Right renal pelvis (tissue), 4 donors: Measurements from ENCODE around the gene SV2B. TPM values are rescaled to one million over a fixed set of nuclear protein-coding genes. Genes with fewer than 3 reads are reported as not detected.
A peak's percentile ranks its signal among the peaks of the same experiment; 100 is the strongest.

Source experiments
- DNase-seq, 4 donors: peaks; one replicate each; pipeline ENCODE4 v3.0.0-alpha.2; 2013; ENCODE audit warnings: low read depth in 4 of 4, low spot score in 3 of 4, missing footprints in 1 of 4
- polyA plus RNA-seq, 4 donors: library from polyadenylated mRNA; unstranded; fragments of 120-200 nt; gene quantifications; one replicate each; pipeline ENCODE4 v1.2.1, GENCODE V29; 2013; ENCODE audit not compliant: insufficient read length in 4 of 4

The SV2B gene
- polyA plus RNA-seq, 4 donors, result 0.75 to 1.1 (median 0.83) TPM

DNA sequence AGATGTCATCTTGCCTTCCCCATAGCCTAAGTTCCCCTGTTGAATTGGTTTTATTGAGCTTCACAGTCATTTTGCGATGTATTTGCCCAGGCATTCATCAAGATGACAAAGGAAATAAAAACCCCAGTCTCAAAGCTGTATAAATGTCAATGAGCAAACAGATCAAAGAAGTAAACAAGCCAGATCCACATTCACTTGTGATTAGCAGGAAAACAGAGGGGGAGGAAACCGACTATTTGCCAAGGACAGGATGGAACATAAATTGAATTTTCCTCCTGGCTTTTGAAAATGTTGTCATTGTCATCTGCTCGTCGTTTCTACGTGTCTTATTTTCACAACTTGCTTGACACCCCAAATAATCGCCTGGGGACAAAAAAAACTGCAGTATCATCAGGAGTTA, 83.5 kb downstream of the SV2B start:
- DNase-seq, result no peak

DNA sequence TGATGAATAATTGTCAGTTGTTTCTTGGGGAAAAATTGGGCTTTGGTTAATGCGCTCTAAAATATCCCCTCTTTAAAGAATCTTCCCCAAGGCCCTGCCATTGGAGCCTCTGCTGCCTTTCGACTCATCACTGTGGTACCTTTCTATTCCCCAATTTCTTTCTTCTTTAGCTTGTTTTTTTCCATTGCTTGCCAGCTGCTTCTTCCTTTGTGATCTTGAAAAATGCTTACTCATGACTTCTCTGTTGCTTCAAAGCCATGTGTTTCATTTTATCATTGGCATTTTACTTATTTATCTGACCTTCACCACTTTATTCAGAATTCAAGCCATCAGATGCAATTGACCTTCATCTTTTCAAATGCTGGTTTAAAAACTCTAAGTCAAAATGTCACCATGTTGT, 84.4 kb downstream of the SV2B start:
- DNase-seq, result no peak

DNA sequence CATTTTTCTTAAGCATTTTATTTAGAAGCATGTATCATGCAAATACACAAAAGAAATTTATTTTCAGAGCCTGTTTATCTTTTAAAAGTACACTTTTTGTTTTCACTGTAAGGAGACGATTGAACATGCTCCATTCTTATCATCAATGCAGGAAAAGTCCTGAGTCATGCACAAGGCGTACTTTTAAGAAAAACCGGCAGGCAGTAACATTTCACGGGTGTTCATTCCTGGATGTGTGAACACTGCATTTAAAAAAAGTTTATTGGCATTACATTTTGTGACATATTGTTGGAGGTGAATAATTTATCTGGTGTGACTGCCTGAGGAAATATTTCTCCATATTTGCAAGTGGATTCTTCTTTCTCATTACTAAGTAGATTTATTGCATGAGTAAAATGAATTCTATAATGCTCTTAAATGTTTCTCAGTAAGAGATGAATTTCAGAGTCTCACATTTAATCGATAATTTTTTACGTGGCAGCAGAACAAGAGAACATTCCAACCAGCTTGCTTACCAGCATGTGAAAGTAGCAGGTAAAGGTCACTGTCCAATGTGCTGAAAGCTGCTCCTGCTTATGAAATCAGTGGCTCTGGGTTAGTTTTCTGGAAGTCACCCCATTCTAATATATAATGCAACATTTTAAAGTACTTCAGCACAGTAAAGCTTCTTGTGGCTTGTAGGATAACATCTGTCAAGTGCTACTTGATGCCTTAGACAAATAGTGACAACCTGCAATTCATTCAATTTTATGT, 87.0 kb downstream of the SV2B start:
- DNase-seq, result peak; percentile 20 to 48 (median 38)

DNA sequence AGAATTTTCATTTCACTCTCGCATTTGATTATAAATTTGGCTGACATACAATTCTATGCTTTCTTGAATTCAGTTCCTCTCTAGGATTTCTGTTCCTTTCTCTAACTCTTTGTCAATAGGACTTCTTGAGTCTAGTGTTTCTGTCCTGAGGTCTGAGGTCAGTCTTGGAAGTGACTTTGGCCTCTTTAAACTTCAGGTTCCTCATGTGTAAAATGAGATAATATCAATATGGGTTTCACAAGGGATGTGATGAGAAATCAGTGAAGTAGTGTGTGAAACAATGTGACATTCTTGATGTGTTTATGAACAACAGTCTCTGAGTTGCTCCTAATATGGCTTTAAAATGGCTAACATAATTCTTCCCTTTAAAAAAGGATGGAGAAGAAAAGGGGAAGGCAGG, 92.2 kb downstream of the SV2B start:
- DNase-seq, result no peak

DNA sequence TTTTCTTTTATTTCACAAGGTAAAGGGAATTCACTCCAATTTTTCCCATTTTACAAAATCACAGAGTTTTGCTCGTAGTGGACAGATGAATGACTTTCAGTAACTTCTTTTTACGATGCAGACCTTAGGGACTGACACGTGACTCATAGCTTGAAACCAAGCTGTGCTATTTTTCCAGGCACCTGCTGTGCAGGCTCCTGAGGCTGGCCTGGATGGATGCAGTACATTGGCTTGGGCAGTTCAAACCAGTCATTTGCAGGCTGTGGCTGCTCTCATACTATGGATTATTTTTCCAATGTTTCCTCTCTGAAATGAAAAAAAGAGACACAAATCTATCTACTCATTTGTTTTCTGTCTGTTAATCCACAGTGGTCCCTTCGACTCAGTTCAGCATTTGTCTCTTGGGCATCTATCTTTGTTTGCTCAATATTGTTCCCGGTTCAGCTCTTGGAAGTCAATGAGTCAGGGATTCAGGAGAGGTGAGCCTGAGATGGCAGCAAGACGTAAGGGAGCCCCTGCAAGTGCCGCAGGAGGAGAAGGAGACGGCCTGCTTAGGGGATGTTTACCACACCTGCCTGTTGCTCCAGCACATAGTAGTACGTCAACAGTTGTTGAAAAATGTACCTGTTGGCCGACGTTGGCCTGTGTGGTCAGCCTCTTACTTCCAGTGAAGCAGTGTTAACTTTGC, 92.8 kb downstream of the SV2B start:
- DNase-seq, result no peak

DNA sequence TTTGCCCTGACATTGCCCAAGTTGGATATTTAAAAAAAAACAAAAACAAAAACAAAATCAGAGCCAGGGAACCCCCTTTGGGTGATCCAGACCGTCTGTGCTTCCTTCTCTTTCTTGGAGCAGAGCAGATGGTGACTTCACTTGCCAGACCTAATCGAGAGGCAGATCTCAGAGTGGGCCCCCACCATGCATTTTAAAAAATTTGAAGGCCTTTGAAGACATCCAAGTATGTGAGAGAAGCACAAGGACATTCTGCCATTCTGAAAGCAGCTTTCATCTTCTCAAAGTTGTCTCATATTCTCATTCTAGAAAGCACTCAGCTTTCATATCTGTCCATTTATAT, 93.3 kb downstream of the SV2B start:
- no peak for DNase-seq

DNA sequence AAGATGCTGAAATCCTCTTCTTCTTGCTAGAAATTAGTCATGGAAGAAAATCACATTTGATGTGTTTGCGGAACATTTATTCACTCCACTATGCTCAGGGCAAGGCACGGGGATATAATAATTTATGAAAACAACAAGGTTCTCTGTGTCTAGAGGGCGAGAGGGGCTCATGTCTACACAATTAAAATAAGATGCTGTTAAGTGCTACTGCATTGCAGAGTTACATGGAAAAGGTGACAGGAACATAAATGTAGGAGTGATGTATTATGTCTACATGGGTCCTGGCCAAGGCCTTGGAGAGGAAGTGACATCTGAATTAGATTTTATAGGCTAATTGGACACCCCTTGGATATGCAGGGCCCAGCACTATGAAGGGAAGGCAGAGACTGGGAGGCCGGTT, 96.1 kb downstream of the SV2B start:
- DNase-seq, result no peak

DNA sequence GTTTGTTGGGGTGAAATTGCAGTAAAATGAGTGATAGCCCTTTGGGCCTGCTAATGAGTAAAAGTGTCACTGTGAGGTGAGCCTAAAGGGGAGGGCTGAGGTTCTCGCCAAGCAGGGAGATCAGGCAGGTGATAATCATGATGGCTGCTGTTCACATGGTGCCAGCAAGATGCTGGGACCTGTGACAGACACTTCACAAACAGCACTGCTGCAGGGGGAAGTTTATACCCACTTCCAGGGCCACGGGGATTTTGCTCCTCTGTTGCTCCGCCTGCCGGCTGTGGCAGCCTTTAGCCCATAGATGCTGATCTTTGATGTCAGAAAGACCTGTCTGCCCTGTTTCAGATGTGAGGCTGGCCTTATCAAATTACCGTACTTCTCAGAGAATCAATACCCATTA, 96.7 kb downstream of the SV2B start:
- no peak for DNase-seq

DNA sequence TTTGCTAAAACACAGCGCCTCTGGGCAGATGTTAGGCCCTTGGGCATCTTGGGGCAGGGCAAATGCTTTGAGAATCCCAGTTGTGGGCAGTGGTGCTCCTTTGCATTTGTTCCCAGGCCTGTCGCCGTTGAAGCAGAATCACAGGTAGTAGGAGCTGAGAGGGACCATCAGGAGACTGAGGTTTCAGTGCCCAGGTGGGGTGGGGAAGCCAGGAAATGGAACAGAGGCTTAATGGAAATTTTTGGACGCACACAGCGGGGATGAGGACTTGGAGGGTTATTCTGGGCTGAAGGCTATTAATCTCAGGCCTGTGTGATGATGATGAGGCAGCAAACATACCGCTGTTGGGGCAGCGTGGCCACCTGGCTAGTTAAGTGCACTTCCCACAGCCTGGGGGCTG, 99.5 kb downstream of the SV2B start:
- DNase-seq, result no peak

DNA sequence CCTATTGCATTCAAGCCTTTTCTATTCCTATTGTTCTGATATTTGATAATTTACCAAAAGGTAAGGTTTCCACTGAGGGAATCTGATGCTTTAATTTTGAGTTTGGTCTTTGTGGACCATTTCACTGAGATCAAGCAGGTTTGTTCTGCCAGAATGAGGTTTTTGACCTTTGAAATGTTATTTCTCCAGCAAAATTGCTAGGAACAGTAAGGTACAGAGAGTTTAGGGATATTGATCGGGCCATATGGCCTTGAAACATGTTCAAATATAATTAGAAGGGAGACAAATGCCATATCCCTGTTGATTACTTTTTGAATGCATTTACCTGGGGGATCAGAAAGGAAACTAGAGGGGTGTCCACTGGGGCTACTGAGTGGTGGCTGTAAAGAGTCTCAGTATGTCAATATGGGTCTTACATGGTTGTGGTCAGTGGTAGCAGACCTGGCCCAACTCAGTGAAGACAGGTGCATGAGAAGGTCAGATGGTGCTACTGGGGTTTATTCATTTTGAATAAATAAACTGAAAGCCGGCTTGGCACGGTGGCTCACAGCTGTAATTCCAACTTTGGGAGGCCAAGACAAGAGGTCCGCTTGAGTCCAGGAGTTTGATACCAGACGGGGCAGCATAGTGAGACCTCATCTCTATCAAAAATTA, 100.2 kb downstream of the SV2B start:
- no peak for DNase-seq

DNA sequence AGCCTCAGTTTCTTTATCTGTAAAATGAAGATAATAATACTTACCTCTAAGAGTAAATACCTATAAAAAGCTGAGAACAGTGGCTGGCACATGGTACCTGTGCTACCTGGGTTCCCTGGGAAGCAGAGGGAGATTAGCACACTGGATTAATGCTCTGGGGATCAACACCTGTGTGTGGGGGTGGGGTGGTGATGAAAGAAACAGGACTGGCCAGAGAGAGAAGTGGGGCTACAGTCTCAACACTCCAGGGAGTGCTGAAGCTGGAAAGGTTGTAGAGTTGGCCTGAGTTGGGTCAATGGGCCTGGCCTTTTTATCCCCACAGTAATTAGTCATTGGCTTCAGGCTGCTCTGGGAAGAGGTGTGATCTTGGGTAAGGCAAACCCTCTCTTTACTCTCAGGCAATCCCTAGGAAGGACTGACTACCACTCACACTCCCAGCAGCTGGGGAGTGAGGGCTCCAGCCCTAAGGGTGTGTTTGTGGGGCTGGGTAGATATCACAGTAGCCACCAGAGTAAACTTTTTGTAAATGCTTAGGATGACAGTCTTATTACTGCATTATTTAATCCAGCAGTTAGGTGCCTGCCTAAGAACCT, 102.5 kb downstream of the SV2B start:
- no peak for DNase-seq

DNA sequence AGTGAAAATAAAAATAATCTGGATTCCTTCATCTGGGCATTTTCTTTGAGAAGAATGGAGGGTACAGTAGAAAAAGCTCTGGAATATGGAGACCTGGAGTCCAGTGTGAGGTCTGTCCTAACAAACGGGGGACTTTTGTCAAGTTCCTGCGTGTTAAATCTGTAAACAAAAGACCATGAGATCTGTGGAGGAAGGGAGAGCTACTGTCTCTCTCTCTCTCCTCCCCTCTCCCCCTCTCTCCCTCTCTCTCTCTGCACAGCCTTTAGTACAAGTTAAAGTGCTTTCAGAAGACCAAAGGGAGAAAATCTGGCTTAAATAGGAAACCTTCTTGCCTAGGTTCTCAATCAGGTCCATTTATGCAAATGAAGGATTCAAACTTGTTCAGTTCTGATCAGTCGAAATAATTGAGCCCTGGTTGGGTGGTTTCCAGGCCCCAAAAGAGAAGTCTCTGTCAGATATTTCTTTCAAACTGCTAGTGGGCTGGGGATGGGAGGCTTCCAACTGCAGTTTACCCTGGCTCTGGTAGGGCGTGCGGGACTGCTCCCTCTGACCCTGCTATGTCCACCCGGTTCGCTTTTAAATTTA, 103.7 kb downstream of the SV2B start:
- DNase-seq, result no peak

DNA sequence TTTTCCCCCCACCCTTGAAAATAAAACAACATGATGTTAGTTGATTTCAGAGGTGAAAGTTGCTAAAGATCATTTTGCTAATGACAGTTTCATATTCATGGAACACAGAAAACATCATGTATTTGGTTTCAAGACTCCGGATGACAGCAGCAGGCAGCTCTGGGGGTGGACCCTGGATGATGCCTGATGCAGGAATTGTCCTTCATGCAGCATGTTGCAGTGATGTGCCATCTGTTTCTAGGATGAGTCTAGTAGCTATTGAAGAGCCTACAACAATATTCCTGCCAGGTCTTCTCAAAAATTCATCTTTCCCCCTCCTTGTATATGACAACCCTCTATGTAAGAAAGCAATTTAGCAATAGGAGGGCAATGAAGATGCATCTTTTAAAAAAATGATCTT, 108.3 kb downstream of the SV2B start:
- no peak for DNase-seq

DNA sequence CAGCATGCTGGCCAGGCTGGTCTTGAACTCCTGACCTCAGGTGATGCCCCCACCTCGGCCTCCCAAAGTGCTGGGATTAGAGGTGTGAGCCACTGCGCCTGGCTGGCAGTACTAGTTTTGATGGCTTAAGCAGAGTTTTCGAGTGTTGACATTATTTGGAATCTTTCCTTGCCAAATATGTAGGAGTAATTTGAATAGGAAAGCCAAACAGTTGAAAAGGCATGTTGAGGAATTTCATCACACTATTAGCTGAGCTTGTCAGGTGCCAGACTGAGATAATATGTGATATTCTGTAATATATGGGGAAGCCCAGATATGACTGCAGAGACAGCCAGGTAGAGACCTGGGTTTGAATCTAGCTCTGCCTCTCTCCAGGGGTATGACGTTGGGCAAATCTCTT, 109.3 kb downstream of the SV2B start:
- DNase-seq, result no peak

DNA sequence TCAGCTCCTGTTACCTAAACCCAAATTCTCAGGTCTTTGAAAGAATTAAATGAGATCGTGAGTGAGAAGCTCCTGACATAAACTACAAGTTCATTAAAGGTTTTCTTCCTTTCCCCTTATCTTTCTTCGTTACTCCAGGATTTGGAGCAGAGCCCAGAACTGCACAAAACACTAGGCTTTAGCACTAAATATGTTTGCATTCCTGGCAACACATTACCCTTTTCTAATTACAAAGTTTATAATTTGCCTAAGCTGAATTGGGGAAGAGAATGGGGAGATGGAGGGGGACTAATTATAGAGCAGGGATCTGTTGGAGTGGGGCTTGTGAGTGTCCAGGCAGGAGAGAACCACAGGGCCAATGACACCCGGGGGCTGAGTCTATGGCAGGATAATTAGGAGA, 109.7 kb downstream of the SV2B start:
- DNase-seq, result no peak

DNA sequence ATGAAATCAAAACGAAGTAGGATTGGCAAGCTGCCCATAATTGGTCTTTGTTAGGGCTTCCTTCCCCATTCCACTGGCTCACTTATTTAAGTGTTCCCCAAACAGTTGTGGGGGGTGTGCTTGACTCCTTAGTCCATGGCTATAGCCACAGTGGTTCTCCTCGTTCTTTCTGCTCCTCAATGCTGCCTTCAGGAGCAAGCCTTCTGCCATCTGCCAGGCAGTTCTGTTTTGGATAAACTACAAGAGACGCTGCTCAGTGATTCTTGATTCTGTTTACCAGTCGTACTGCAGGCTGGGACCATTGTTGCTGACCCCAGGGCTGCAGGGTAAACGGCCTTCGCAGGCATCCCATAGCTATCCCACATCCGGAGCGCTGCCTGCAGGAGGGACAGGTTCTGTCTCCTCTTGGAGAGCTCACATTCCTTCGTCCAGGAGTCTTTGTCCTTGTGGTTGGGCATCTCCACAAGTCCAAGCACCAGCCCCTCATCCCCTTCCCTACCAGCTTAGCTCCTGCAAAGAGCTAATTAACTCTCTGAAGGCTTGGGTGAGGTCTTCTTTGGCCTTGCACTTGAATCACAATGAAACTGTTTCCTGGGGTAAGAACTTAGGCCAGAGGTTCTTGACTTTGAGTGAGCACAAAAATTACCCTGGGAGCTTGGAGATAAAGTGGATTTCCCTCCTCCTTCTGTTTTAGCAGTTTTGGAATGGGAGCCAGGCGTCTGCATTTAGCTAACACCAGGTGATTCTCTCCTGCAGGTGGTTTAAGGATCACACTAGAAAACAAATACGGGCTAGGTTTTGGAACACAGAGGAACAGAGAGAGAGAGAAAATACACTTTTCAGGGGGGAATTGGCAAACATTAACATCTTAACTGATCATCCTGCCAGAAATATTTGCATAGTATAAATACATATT, 114.9 kb downstream of the SV2B start:
- DNase-seq, result no peak

DNA sequence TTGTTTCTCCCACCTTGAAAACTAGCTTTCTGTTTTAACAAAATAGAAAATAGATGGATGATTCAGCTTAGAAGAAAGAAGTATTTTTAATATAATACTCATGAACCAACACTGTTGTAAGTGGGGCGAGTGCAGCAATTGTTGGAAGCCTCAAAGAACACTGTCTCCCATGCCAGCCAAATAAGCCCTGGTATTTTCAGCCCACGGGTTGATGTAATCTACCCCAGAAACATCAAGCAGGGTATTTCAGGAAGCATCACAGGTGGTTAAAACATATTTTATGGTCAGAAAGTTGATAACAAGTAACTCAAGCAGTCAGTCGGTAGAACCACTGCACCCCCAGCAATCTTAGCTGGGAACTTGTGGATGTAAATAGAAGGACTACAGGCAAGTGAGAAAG, 115.9 kb downstream of the SV2B start:
- no peak for DNase-seq

DNA sequence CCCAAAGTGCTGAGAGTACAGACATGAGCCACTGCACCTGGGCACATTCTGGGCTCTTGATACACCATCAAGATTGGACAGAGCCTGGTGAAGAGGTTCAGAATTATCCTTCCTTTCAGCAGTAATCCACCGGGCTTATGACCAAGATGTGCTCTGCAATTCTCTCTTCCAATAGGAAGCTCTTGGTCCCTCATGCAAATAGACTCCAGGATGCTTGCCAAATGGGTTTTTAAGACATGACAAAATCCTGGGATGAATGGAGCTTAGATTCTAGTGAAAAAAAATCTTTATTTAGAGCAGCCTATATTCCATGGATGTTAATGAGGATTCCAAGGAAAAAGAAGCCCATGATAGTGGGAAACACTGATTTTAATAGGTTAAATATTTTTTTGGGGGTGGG, 119.1 kb downstream of the SV2B start:
- DNase-seq, result no peak

DNA sequence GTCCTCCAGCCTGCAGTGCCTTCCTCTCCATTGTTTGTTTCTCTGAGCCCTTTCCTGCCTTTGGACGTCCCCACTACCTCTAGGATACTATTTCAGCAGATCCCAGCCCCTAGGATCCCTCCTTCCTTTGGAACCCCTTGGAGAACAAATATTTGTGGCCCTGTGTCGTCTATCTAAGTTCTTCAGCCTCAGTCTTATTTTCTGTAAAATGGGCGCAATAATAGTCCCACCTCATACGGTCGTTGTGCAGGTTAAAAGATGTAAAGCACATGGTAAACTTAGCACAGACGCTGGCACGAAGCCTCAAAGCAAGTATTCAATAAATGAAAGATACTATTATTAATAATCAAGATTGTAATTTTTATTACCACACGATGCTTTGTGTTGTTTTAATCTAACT, 122.0 kb downstream of the SV2B start:
- no peak for DNase-seq

DNA sequence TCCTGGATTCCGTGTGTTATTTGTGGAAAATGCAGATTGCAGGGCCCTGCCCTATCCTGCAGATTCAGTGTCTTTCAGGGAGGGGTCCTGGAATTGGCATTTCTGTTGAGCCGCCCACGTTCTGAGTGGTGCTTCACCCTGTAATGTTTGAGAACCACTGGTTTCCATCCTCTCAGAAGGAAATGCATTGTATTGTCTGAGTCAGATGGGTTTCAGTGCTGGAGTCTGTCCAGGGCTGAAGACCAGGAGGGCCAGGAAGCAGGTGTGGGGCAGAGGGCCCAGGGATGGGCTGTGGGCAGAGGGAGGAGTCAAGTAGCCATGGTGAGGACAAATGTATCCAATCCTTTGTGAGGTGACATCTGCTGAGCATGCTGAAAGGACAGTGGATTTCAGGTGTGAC, 123.8 kb downstream of the SV2B start:
- DNase-seq, result no peak
